IPS-20b (cell line): ENCODE measurements around the gene RXRG.

Experiments
- H3K27ac ChIP-seq: one replicate; pipeline ENCODE4 v1.5.1; 2013; ENCODE audit warnings: low read length
- H3K27me3 ChIP-seq: 2 replicates; pipeline ENCODE4 v1.6.1; 2013; ENCODE audit warnings: mild to moderate bottlenecking, low read length, inconsistent platforms; ENCODE audit not compliant: insufficient read depth
- H3K36me3 ChIP-seq: 2 replicates; pipeline ENCODE4 v1.6.1; 2013; ENCODE audit warnings: low read depth, mild to moderate bottlenecking, inconsistent platforms, low read length, moderate library complexity; ENCODE audit not compliant: insufficient read depth
- H3K4me1 ChIP-seq: 2 replicates; pipeline ENCODE4 v1.6.1; 2013; ENCODE audit warnings: mild to moderate bottlenecking, control low read depth, inconsistent platforms, low read length, moderate library complexity; ENCODE audit not compliant: insufficient read depth
- H3K4me3 ChIP-seq: 2 replicates; pipeline ENCODE4 v1.5.1; 2013; ENCODE audit warnings: mild to moderate bottlenecking, low read length, inconsistent platforms
- H3K9ac ChIP-seq: 2 replicates; pipeline ENCODE4 v1.6.1; 2013; ENCODE audit warnings: low read depth, mild to moderate bottlenecking, inconsistent platforms, low read length, moderate library complexity
- H3K9me3 ChIP-seq: 2 replicates; pipeline ENCODE4 v1.6.1; 2013; ENCODE audit warnings: mild to moderate bottlenecking, low read depth, low read length, inconsistent platforms; ENCODE audit not compliant: insufficient read depth

RXRG gene

DNA sequence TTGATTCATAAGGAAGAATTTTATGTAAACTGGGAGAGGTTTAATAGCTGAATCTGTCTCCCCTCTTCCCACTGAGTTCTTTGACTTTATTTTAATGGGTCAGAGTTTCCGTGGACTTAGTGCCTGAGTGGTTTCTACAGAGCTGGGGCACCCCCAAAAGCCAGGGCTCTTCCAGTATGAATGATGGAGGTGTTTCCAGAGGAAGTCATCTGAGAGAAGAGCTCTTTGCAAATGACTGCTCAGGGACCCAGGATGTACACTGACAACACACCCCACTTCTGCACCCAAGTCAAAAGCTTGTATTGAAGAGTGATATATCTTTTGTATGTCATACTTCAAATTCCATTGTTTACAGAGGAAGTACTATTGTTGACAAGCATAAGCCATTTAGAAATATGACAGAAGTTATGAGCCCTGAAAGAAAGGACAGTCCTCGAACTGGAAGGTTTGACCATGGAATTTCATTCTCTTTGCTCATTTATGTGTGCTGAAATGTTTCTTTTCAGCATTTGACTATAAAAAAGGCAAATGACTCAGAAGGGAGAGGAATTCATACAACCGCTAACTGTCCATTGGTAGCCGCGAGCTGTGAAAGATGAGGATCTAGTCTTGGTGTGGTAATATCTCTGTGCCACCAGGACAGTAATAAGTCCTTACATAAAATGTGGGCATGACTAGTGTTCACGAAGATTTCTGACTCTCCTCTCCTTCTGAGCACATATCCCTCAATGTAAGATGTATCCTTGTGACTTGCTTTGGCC lies 63.0 kb downstream of the RXRG start:
- Histone ChIP-seq H3K27me3 (peaks cover 14% of the 10 kb centered on the region), H3K27ac (no peak overlapping the region), H3K36me3 (no peaks in the 10 kb centered on the region)

DNA sequence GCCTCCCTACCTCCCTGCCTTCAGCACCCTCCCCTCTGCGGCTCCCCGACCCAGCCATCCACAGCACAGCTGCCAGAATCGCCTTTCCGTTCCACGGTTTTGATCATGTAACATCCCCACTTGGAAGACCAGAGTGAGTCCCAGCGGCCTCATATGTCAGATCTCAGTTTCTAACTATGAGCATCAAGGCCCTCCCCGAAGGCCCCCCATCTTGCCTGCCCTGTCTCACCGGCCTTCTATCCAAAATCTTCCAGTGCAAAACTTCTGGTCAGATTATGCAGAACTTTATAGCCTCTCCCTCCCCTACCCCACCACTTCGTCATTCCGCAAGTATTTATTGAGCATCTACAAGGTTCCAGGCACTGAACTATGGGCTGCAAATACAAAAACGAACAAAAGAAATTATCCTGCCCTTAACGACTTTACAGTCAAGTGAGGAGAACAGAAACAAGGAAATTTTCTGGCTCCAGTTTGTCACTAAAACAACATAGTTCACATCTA lies 68.1 kb downstream of the RXRG start:
- Histone ChIP-seq H3K9me3 (no peaks in the 10 kb centered on the region), H3K27ac (no peak overlapping the region), H3K4me3 (peak overlapping the region; percentile 91), H3K36me3 (no peaks in the 10 kb centered on the region), H3K27me3 (peaks cover 53% of the 10 kb centered on the region), H3K9ac (peak overlapping the region; percentile 65; the same call in 1 of the 2 replicates), H3K4me1 (peaks cover 4% of the 10 kb centered on the region; the same call in 1 of the 2 replicates)

More for the DNA sequence above, 63.0 kb downstream of the RXRG start:
- Histone ChIP-seq H3K9me3 (no peaks in the 10 kb centered on the region), H3K9ac (no peak overlapping the region), H3K4me1 (no peaks in the 10 kb centered on the region), H3K4me3 (no peak overlapping the region)

DNA sequence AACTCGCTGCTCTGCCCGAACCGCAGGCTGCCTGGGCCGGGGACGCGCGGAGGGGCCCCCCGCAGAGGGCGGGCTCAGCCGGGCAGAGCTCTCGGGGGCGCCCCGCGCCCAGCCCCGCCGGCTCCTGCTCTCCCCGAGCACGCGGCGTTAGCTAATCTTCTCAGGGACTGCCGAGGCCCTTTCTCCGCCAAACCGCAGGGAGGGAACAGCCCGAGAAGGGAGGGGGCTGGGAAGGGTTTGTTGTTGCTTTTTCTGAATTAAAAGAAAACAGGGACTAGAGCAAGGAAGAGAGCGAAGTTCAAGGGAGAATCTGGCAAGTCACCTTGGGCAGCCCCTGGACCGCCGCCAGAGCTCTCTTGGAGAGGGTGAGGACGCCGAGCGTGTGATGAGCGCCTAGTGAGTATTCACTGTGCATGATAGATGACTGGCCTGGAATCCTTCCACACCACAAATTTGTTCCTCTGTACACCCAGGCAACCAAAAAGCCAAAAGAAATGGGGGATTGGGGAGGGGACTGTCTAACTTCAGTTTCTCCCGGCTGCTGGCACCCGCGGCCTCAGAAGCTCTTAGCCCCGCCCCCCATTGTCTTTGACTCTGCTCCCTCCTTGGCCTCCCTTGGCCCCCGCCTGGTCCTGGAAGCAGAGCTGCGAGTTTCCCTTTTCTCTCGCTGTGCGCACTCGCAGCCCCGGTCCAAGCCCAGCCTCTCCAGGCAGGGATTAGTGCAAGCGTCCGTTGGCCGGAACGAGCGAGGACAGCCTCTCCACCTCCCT lies 68.7 kb downstream of the RXRG start:
- no peaks in the 10 kb centered on the region for H3K36me3 ChIP-seq
- peaks cover 4% of the 10 kb centered on the region; the same call in 1 of the 2 replicates for H3K4me1 ChIP-seq
- H3K9me3 ChIP-seq: no peaks in the 10 kb centered on the region
- H3K4me3 ChIP-seq: peak overlapping the region; percentile 91
- H3K27ac ChIP-seq: no peak overlapping the region
- H3K27me3 ChIP-seq: peaks cover 57% of the 10 kb centered on the region
- H3K9ac ChIP-seq: peak overlapping the region; percentile 65; the same call in 1 of the 2 replicates

DNA sequence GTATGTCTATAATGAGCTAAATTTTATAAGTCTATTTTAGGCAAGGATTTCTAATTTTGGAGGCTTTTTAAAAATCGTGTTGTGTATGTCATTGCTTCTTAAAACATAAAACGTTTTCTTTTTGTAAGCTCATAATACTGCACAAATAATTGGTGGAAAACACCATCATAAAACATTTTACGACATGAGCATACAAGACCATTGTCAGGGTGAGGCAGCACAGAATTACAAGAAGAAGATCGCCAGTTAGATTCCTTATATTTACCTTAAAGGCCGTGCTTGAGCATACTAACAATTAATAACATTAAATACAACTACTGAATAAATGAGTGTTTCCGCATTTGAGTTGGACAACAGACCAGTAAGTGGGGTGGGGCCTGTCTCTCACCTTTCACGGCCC lies 69.3 kb downstream of the RXRG start:
- no peaks in the 10 kb centered on the region for H3K36me3 ChIP-seq
- peak overlapping the region; percentile 65; the same call in 1 of the 2 replicates for H3K9ac ChIP-seq
- H3K27ac ChIP-seq: no peak overlapping the region
- H3K4me1 ChIP-seq: peaks cover 4% of the 10 kb centered on the region; the same call in 1 of the 2 replicates
- peak overlapping the region; percentile 91 for H3K4me3 ChIP-seq
- peaks cover 63% of the 10 kb centered on the region for H3K27me3 ChIP-seq
- no peaks in the 10 kb centered on the region for H3K9me3 ChIP-seq

DNA sequence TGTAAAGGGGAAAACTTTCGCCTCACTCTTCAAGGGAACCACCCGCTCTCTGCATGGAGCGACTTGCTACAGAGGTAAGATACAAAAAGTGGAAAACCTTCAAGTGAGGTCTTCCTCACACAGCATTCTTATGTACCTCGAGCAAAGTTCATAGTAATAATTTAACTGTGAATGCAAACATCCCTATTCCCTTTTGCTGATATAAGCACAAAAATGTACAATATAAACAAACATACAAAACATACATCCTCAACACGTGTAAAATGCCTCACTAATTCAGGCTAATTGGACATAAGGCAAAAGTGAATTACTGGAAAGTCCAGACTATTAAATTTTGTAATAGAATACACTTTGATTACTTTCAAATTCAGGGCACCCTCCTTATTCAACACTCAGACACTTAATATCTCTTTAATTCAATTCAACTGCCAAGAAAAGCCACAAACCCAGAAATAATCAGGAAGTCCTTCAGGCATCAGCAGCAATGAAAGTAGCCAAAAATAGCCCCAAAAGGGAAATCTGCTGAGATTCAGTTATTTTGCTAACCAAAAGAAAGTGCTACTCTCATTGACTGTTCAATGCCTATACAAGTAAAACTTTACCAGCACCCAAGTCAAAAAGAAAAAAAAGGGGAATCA lies 73.2 kb downstream of the RXRG start:
- Histone ChIP-seq H3K9ac (no peak overlapping the region), H3K27me3 (peaks cover 69% of the 10 kb centered on the region), H3K4me1 (peaks cover 4% of the 10 kb centered on the region; the same call in 1 of the 2 replicates), H3K9me3 (no peaks in the 10 kb centered on the region), H3K27ac (no peak overlapping the region), H3K36me3 (no peaks in the 10 kb centered on the region), H3K4me3 (no peak overlapping the region)

DNA sequence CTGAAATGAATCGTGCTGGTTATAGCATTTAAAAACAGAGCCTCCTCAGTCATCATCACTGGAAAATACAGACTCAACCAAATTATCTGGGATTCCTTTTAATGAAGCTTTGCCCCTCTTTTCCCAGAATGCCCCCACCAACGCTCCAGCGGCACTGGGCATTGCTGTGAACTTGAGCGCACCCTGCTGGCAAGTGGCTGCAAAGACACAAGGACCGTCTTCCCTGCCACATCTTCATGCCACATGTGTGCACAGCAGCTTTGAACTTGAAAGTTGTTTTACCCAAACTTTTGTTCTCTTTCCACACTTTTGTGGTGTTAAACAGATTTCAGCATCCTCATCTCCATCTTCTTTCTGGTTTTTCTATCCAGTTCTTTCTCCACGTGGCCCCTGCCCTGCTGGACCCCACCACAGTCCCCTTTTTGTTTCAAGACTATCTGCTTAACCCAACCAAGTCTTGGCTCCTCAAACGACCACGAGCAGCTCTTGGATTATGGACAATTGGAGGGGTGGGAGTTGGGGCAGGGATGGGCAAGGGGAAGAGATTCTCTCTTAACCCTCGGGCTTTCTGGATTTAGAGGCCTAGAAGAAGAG lies 75.6 kb downstream of the RXRG start:
- Histone ChIP-seq H3K4me3 (no peak overlapping the region), H3K27me3 (peaks cover 56% of the 10 kb centered on the region), H3K36me3 (no peaks in the 10 kb centered on the region), H3K27ac (no peak overlapping the region), H3K4me1 (0 out of 2 replicates have a peak, but pooled peaks cover 3% of the 10 kb centered on the region), H3K9me3 (no peaks in the 10 kb centered on the region), H3K9ac (no peak overlapping the region)

DNA sequence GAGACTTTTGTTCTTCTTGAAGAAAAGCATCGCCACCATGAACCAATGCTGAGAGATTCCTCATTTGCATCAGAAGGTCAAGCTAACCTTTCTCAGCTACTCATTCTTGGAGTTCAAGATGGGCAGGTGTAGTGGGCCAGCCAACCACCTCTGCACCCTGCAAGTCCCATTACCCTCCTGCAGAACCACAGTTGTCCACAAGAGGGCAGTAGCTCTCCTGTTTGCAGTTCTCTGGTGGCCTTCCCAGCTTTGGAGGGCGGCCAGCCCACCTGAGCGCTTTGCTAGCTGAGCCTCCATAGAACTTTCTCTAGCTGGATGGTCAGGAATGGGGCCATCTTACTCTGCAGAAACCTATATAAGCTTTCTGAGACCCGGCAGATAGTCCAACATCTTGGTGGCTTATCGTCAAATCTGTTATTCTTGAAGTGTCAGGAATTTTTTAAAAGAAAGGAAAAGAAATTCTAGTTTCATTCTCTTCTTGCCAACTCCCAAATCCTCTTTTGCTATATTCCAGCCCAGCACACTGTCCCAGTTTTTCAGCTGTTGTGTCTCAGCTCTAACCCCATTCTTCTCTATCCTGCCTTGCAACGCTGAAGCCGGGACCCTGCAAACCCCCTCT lies 77.4 kb downstream of the RXRG start:
- no peak overlapping the region for H3K27ac ChIP-seq
- no peak overlapping the region for H3K4me3 ChIP-seq
- H3K9me3 ChIP-seq: no peaks in the 10 kb centered on the region
- 0 out of 2 replicates have a peak, but pooled peaks cover 7% of the 10 kb centered on the region for H3K4me1 ChIP-seq
- H3K27me3 ChIP-seq: peaks cover 45% of the 10 kb centered on the region
- H3K9ac ChIP-seq: no peak overlapping the region
- H3K36me3 ChIP-seq: no peaks in the 10 kb centered on the region

DNA sequence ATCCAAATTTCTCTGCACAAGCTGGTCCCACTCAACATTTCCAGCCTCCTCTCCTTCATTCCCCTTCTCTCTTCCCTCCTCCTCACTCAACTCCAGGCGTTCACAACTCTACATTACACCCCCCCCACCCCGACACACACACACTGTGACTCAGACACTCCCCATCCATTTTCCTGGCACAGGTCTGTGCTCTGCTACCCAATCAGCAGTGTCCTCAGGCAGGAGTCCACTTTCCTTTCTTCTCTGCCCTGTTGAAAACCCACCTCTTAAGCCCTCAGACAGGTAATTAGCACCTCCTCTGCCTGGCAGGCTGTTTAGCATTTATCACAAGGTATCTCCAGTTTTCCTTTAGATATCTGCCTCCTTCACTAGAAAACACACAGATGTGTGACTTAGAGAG lies 79.6 kb downstream of the RXRG start:
- no peaks in the 10 kb centered on the region for H3K36me3 ChIP-seq
- no peaks in the 10 kb centered on the region for H3K9me3 ChIP-seq
- H3K27me3 ChIP-seq: peaks cover 54% of the 10 kb centered on the region
- H3K4me3 ChIP-seq: no peak overlapping the region
- no peak overlapping the region for H3K9ac ChIP-seq
- 0 out of 2 replicates have a peak, but pooled peaks cover 7% of the 10 kb centered on the region for H3K4me1 ChIP-seq
- H3K27ac ChIP-seq: no peak overlapping the region

DNA sequence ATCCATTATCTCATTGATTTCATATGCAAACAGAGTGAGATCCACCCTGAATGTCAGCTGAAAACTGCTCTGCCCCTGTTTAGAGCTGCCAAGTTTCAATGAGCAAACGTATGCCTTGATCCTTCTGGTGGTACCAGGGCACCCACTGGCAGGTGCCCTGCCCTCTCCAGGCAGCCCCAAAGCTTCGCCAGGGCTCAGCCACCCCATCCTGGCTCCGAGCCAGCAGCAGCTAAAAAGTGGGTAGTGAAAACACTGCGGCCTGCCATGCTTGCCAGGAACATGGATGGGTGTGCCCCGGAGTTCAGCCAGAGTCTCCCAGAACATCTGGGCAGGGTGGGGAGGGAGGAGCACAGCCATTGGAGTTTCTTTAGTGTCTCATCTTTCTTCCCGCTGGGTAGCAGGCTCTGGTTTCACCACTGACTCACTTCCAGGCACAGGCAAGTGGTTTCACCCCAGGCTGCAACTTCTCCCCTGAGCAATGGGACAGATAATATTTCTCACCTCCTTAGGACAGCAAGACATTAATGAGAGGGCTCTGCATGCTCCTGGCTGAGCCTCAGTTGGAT lies 80.3 kb downstream of the RXRG start:
- no peak overlapping the region for H3K27ac ChIP-seq
- no peak overlapping the region for H3K9ac ChIP-seq
- peaks cover 61% of the 10 kb centered on the region for H3K27me3 ChIP-seq
- no peaks in the 10 kb centered on the region for H3K36me3 ChIP-seq
- no peak overlapping the region for H3K4me3 ChIP-seq
- H3K4me1 ChIP-seq: 0 out of 2 replicates have a peak, but pooled peaks cover 7% of the 10 kb centered on the region
- no peaks in the 10 kb centered on the region for H3K9me3 ChIP-seq

DNA sequence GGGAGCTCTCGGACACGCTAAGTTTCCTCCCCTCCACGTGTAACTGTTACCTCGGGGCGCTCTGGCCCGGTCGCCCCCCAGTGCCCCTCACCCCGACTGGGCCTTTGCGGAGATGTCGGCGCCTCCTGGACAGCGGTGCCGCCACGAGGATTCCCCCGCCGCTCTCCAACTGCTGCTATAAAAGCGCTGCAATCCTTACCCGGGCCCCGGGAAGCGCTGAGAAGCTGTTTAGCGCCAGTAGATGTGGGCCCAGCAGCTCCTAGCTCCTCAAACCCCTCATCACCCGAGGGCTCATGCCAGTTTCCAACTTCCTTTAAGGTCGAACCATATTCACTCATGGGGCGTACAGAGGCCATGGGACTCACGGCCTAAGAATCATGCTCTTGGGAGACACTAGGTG lies 88.0 kb downstream of the RXRG start:
- Histone ChIP-seq H3K9me3 (no peaks in the 10 kb centered on the region), H3K4me1 (peaks cover 4% of the 10 kb centered on the region; the same call in 1 of the 2 replicates), H3K9ac (no peak overlapping the region), H3K36me3 (no peaks in the 10 kb centered on the region), H3K27me3 (peaks cover 100% of the 10 kb centered on the region), H3K4me3 (peak overlapping the region; percentile 65; the same call in 1 of the 2 replicates), H3K27ac (no peak overlapping the region)
